Keratinocyte (primary cell): ENCODE measurements around the gene IKZF1. TPM values are rescaled to one million over a fixed set of nuclear protein-coding genes. Genes with fewer than 3 reads are reported as not detected.

Experiments
- DNase-seq: peaks from one replicate; pipeline ENCODE4 v3.0.0-alpha.2; 2011; ENCODE audit warnings: low read depth, missing footprints, low spot score
- FAIRE-seq: peaks from 2 replicates; lab custom pipeline; 2011; peaks lifted over from hg19 to GRCh38; lab: Jason Lieb, UNC
- H2AFZ ChIP-seq: 2 replicates; pipeline ENCODE4 v1.6.0; 2012; ENCODE audit warnings: low read length, control low read depth, inconsistent platforms; ENCODE audit not compliant: control insufficient read depth
- H3K27ac ChIP-seq: 2 replicates; pipeline ENCODE4 v1.5.1; 2011; ENCODE audit warnings: low read length; ENCODE audit not compliant: control insufficient read depth, insufficient read depth
- H3K27me3 ChIP-seq: 3 replicates; pipeline ENCODE4 v1.6.0; 2011; ENCODE audit warnings: low read length; ENCODE audit not compliant: control insufficient read depth, insufficient read depth; ENCODE audit errors: extremely low read depth
- H3K36me3 ChIP-seq, 2 experiments: 2 replicates in 1 of 2; 3 replicates in 1 of 2; pipeline ENCODE4 v1.5.1; 2011; ENCODE audit warnings: low read length in 2 of 2, mild to moderate bottlenecking in 1 of 2; ENCODE audit not compliant: control insufficient read depth in 2 of 2, insufficient read depth in 2 of 2; ENCODE audit errors: extremely low read depth in 1 of 2
- H3K4me1 ChIP-seq: 3 replicates; pipeline ENCODE4 v1.5.1; 2011; ENCODE audit warnings: low read length; ENCODE audit not compliant: control insufficient read depth, insufficient read depth; ENCODE audit errors: extremely low read depth
- H3K4me2 ChIP-seq: 3 replicates; pipeline ENCODE4 v1.6.0; 2011; ENCODE audit warnings: low read depth, low read length; ENCODE audit not compliant: control insufficient read depth, insufficient read depth; ENCODE audit errors: extremely low read depth
- H3K4me3 ChIP-seq, 3 experiments: fragments of 200-600 bp in 1 of 3; sonication (generic) in 1 of 3; 2 replicates in 2 of 3; 3 replicates in 1 of 3; pipeline ENCODE4 v1.5.1; 2011 to 2016; ENCODE audit warnings: low read length in 3 of 3, mild to moderate bottlenecking in 3 of 3, control low read depth in 2 of 3, inconsistent platforms in 1 of 3, low read depth in 1 of 3, mixed read lengths in 1 of 3, mixed run types in 1 of 3, moderate library complexity in 1 of 3; ENCODE audit not compliant: control insufficient read depth in 2 of 3, insufficient read depth in 2 of 3; ENCODE audit errors: extremely low read depth in 1 of 3
- H3K79me2 ChIP-seq: 2 replicates; pipeline ENCODE4 v1.6.0; 2012; ENCODE audit warnings: low read length; ENCODE audit not compliant: control insufficient read depth, insufficient read depth
- H3K9ac ChIP-seq: 3 replicates; pipeline ENCODE4 v1.6.0; 2011; ENCODE audit warnings: low read length; ENCODE audit not compliant: control insufficient read depth, insufficient read depth; ENCODE audit errors: extremely low read depth
- H3K9me1 ChIP-seq: 3 replicates; pipeline ENCODE4 v1.6.0; 2011; ENCODE audit warnings: low read length; ENCODE audit not compliant: control insufficient read depth, insufficient read depth; ENCODE audit errors: extremely low read depth
- H3K9me3 ChIP-seq: 2 replicates; pipeline ENCODE4 v1.5.1; 2012; ENCODE audit warnings: low read depth, low read length; ENCODE audit not compliant: control insufficient read depth
- H4K20me1 ChIP-seq: 3 replicates; pipeline ENCODE4 v1.6.0; 2011; ENCODE audit warnings: low read length; ENCODE audit not compliant: control insufficient read depth, insufficient read depth; ENCODE audit errors: extremely low read depth
- EZH2 ChIP-seq: IDR thresholded peaks from one replicate; pipeline ENCODE4 v1.6.1; 2012; ENCODE audit warnings: inconsistent platforms, mild to moderate bottlenecking, low read length, moderate library complexity
- dilution Hi-C: fragments of 300-500 bp; cut with MboI; formaldehyde crosslinking; loops from one replicate; pipeline ENCODE4 v1.7.0; 2020; ENCODE audit warnings: low sequenced_read_pairs; ENCODE audit not compliant: extremely low pct_ligation_motif_present
- polyA minus RNA-seq, 3 experiments: library from RNA; depleted of rRNA, polyadenylated mRNA; stranded (reverse); fragments of >200 nt; gene quantifications; 1 replicate in 1 of 3; 2 replicates in 1 of 3; 3 replicates in 1 of 3; pipeline ENCODE4 v1.2.3, GENCODE V29; 2011
- polyA plus RNA-seq, 5 experiments: library from polyadenylated mRNA; depleted of rRNA in 3 of 5; stranded (reverse) in 3 of 5; stranded (forward) in 1 of 5; unstranded in 1 of 5; fragments of >200 nt; gene quantifications; 1 replicate in 1 of 5; 2 replicates in 3 of 5; 3 replicates in 1 of 5; pipeline versions ENCODE4 v1.2.1 to v1.2.3, GENCODE V29; 2011 to 2012; ENCODE audit warnings: missing spikeins in 2 of 5, low read depth in 1 of 5, low replicate concordance in 1 of 5
- TF ChIP-seq, protein P1 (sequence below), 3 experiments: IDR thresholded peaks in 1 of 3; conservative IDR thresholded peaks in 1 of 3; optimal IDR thresholded peaks in 1 of 3; 2 replicates in 2 of 3; 3 replicates in 1 of 3; pipeline versions ENCODE3 to v1.5.1; 2011; ENCODE audit warnings: low read length in 3 of 3, mild to moderate bottlenecking in 3 of 3, moderate library complexity in 2 of 3, control low read depth in 1 of 3, inconsistent platforms in 1 of 3; ENCODE audit not compliant: insufficient read depth in 2 of 3; ENCODE audit errors: extremely low read depth in 1 of 3

IKZF1 gene
- polyA plus RNA-seq (not detected in 3 replicates), polyA minus RNA-seq (not detected in 3 replicates)
- not detected for polyA plus RNA-seq (2011; ENCODE audit: low read depth)
- polyA plus RNA-seq (2011; cell fraction: cytosol; rRNA removed): not detected in 2 replicates
- not detected in 2 replicates for polyA plus RNA-seq (2011; cell fraction: nucleus; rRNA removed)
- not detected in 2 replicates for polyA plus RNA-seq (2012; ENCODE audit: low replicate concordance)
- not detected for polyA minus RNA-seq (2011; cell fraction: cytosol; rRNA and poly(A)+ RNA removed)
- polyA minus RNA-seq (2011; cell fraction: nucleus; rRNA and poly(A)+ RNA removed): not detected in 2 replicates

DNA sequence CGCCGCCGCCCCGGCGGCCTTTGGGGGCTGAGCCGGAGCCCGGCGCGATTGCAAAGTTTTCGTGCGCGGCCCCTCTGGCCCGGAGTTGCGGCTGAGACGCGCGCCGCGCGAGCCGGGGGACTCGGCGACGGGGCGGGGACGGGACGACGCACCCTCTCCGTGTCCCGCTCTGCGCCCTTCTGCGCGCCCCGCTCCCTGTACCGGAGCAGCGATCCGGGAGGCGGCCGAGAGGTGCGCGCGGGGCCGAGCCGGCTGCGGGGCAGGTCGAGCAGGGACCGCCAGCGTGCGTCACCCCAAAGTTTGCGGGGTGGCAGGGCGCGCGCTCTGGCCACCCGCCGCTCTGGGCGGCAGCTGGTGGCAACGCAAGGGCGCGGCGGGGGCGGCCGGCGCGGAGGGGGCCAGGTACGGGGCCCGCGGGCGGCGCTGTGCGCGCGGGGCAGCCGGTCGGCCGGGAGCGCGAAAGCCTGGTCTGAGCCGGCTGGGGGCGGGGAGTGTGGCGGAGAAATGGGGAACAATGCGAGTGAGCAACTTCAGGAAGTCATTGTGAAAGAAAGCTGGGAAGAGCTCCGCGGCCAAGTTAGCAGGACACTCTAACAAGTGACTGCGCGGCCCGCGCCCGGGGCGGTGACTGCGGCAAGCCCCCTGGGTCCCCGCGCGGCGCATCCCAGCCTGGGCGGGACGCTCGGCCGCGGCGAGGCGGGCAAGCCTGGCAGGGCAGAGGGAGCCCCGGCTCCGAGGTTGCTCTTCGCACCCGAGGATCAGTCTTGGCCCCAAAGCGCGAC is at the start of gene IKZF1:
IKZF1 (plus strand) TSS at position 588 of the 782 bp plus-strand sequence. CDS start 14,346 bp downstream, outside the sequence.
- no peaks in the 10 kb centered on the region for H3K9me3 ChIP-seq
- DNase-seq: no peak
- no peaks in the 10 kb centered on the region for H4K20me1 ChIP-seq
- H3K9me1 ChIP-seq: no peaks in the 10 kb centered on the region
- H3K4me2 ChIP-seq: peak within 1 kb of the TSS; percentile 37
- no peak within 1 kb of the TSS for H3K9ac ChIP-seq
- H3K27ac ChIP-seq: no peak within 1 kb of the TSS
- no peak within 1 kb of the TSS for H2AFZ ChIP-seq
- peaks cover 52% of the 10 kb centered on the region for H3K27me3 ChIP-seq
- TF ChIP-seq EZH2: peak; percentile 80
- TF ChIP-seq, protein P1, sequence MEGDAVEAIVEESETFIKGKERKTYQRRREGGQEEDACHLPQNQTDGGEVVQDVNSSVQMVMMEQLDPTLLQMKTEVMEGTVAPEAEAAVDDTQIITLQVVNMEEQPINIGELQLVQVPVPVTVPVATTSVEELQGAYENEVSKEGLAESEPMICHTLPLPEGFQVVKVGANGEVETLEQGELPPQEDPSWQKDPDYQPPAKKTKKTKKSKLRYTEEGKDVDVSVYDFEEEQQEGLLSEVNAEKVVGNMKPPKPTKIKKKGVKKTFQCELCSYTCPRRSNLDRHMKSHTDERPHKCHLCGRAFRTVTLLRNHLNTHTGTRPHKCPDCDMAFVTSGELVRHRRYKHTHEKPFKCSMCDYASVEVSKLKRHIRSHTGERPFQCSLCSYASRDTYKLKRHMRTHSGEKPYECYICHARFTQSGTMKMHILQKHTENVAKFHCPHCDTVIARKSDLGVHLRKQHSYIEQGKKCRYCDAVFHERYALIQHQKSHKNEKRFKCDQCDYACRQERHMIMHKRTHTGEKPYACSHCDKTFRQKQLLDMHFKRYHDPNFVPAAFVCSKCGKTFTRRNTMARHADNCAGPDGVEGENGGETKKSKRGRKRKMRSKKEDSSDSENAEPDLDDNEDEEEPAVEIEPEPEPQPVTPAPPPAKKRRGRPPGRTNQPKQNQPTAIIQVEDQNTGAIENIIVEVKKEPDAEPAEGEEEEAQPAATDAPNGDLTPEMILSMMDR (optimal IDR thresholded peaks at IDR 0.05 in 1 of 3, IDR thresholded peaks at IDR 0.05 in 1 of 3, conservative IDR thresholded peaks at IDR 0.05 in 1 of 3; ENCODE audit: extremely low read depth in 1 of 3, insufficient read depth in 2 of 3, low read length in 3 of 3): no peak
- FAIRE-seq: no peak
- H3K4me1 ChIP-seq: no peaks in the 10 kb centered on the region
- H3K79me2 ChIP-seq: no peaks in the 10 kb centered on the region
- dilution Hi-C loops: no loop called here
- no peaks in the 10 kb centered on the region for H3K36me3 ChIP-seq
- peak within 1 kb of the TSS; percentile 16 to 29 (median 19) for H3K4me3 ChIP-seq

DNA sequence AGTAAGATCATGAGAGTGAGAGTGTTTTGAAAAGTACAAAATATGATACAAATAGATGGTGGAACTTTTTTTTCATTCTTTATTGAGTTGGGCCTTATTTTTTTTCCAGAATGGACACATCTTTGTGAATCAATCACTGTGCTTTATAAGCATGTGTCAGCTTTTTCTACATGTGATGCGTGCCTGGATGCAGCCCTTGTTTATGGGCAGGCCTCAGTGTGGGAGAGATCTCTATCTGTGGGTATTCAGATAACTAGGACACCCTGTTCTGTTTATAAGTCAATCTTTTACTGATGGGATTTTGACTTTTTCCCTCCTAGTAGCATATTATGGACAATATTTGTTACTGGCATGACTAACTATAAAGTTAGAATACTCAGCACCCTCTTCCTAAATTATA is 42.9 kb upstream of the IKZF1 start:
- Histone ChIP-seq H3K4me3 (no peak overlapping the region), H3K9me3 (no peaks in the 10 kb centered on the region), H3K4me1 (no peaks in the 10 kb centered on the region), H3K9me1 (no peaks in the 10 kb centered on the region), H3K27me3 (no peaks in the 10 kb centered on the region), H3K4me2 (no peak overlapping the region), H4K20me1 (no peaks in the 10 kb centered on the region), H3K79me2 (no peaks in the 10 kb centered on the region), H3K9ac (no peak overlapping the region), H3K27ac (no peak overlapping the region), H2AFZ (no peak overlapping the region), H3K36me3 (no peaks in the 10 kb centered on the region)
- dilution Hi-C loops: no loop called here
- FAIRE-seq (no peak), DNase-seq (no peak)
- TF ChIP-seq, protein P1 (optimal IDR thresholded peaks at IDR 0.05 in 1 of 3, IDR thresholded peaks at IDR 0.05 in 1 of 3, conservative IDR thresholded peaks at IDR 0.05 in 1 of 3; ENCODE audit: extremely low read depth in 1 of 3, insufficient read depth in 2 of 3, low read length in 3 of 3): no peak
